H1 (cell line): Measurements from ENCODE around the gene MTF2. TPM values are rescaled to one million over a fixed set of nuclear protein-coding genes. Genes with fewer than 3 reads are reported as not detected.

Experiments used
- SP2 ChIP-seq: IDR thresholded peaks from 2 replicates; pipeline ENCODE4 v1.6.1; 2012; ENCODE audit warnings: mild to moderate bottlenecking, low read length, inconsistent platforms
- polyA plus RNA-seq, 7 experiments: library from polyadenylated mRNA; depleted of rRNA in 3 of 7; stranded (reverse) in 5 of 7; unstranded in 2 of 7; fragments of >200 nt in 5 of 7; fragments of 200-250 nt in 2 of 7; gene quantifications; 1 replicate in 5 of 7; 2 replicates in 1 of 7; 4 replicates in 1 of 7; pipeline versions ENCODE4 v1.2.1 to v1.2.3, GENCODE V29; 2011 to 2013; ENCODE audit warnings: missing spikeins in 2 of 7, mixed read lengths in 2 of 7
- total RNA-seq: library from RNA; stranded (reverse); fragmentation: NEBNext Ultra II Directional; extraction: Animal tissue kit (Norgen Biotek cat#: 25700); gene quantifications from 2 replicates; pipeline ENCODE4 v1.2.1, GENCODE V29; 2021
- TF ChIP-seq, protein P1 (sequence below): fragments of 300-600 bp; sonication (generic); IDR thresholded peaks from 2 replicates; pipeline ENCODE4 v1.7.1; 2012; ENCODE audit warnings: low read length, moderate library complexity, mild to moderate bottlenecking, inconsistent platforms; ENCODE audit not compliant: insufficient replicate concordance

Gene MTF2
- total and polyA plus RNA-seq, 2 of the 8 experiments (the other 6 are each of a cell fraction or from before 2014, with no cell fraction given), result 72.1 to 102 TPM

DNA sequence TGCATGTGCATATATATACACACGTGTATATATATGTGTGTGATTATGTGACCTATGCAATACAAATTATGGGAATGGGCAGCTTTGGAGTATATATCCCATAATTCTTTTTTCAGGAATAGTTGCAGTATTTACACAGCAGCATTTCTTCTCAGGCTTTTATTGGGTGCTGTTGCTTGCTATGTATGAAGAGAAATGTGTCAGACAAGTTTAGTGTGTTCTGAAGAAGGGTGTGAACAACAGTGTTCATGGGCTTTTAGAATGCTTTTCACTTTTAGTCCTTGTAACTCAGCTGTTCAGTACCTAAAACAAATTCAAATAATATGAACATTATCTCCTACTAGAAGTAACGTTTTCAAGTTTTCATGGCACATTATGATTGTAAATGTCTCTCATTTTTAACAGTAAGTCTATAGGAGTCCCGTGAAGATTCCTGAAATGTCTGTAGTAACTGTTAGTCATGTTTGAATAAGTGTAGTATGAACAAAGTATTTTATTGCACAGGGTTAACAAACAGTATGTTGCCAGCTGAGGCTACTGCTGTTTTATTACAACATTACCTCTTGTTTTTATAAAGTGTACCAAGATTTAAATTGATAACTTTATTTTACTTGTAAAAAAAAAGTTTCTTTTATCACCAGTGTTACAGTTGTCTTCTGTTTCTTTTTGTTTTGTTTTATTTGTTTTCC, 58.7 kb downstream of the MTF2 start (continued):
- TF ChIP-seq, protein P1, sequence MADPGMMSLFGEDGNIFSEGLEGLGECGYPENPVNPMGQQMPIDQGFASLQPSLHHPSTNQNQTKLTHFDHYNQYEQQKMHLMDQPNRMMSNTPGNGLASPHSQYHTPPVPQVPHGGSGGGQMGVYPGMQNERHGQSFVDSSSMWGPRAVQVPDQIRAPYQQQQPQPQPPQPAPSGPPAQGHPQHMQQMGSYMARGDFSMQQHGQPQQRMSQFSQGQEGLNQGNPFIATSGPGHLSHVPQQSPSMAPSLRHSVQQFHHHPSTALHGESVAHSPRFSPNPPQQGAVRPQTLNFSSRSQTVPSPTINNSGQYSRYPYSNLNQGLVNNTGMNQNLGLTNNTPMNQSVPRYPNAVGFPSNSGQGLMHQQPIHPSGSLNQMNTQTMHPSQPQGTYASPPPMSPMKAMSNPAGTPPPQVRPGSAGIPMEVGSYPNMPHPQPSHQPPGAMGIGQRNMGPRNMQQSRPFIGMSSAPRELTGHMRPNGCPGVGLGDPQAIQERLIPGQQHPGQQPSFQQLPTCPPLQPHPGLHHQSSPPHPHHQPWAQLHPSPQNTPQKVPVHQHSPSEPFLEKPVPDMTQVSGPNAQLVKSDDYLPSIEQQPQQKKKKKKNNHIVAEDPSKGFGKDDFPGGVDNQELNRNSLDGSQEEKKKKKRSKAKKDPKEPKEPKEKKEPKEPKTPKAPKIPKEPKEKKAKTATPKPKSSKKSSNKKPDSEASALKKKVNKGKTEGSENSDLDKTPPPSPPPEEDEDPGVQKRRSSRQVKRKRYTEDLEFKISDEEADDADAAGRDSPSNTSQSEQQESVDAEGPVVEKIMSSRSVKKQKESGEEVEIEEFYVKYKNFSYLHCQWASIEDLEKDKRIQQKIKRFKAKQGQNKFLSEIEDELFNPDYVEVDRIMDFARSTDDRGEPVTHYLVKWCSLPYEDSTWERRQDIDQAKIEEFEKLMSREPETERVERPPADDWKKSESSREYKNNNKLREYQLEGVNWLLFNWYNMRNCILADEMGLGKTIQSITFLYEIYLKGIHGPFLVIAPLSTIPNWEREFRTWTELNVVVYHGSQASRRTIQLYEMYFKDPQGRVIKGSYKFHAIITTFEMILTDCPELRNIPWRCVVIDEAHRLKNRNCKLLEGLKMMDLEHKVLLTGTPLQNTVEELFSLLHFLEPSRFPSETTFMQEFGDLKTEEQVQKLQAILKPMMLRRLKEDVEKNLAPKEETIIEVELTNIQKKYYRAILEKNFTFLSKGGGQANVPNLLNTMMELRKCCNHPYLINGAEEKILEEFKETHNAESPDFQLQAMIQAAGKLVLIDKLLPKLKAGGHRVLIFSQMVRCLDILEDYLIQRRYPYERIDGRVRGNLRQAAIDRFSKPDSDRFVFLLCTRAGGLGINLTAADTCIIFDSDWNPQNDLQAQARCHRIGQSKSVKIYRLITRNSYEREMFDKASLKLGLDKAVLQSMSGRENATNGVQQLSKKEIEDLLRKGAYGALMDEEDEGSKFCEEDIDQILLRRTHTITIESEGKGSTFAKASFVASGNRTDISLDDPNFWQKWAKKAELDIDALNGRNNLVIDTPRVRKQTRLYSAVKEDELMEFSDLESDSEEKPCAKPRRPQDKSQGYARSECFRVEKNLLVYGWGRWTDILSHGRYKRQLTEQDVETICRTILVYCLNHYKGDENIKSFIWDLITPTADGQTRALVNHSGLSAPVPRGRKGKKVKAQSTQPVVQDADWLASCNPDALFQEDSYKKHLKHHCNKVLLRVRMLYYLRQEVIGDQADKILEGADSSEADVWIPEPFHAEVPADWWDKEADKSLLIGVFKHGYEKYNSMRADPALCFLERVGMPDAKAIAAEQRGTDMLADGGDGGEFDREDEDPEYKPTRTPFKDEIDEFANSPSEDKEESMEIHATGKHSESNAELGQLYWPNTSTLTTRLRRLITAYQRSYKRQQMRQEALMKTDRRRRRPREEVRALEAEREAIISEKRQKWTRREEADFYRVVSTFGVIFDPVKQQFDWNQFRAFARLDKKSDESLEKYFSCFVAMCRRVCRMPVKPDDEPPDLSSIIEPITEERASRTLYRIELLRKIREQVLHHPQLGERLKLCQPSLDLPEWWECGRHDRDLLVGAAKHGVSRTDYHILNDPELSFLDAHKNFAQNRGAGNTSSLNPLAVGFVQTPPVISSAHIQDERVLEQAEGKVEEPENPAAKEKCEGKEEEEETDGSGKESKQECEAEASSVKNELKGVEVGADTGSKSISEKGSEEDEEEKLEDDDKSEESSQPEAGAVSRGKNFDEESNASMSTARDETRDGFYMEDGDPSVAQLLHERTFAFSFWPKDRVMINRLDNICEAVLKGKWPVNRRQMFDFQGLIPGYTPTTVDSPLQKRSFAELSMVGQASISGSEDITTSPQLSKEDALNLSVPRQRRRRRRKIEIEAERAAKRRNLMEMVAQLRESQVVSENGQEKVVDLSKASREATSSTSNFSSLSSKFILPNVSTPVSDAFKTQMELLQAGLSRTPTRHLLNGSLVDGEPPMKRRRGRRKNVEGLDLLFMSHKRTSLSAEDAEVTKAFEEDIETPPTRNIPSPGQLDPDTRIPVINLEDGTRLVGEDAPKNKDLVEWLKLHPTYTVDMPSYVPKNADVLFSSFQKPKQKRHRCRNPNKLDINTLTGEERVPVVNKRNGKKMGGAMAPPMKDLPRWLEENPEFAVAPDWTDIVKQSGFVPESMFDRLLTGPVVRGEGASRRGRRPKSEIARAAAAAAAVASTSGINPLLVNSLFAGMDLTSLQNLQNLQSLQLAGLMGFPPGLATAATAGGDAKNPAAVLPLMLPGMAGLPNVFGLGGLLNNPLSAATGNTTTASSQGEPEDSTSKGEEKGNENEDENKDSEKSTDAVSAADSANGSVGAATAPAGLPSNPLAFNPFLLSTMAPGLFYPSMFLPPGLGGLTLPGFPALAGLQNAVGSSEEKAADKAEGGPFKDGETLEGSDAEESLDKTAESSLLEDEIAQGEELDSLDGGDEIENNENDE, result no peak
- no peak for TF ChIP-seq SP2
